B cell (primary cell): ENCODE results near the gene MROH2A. TPM values are rescaled to one million over a fixed set of nuclear protein-coding genes. Genes with fewer than 3 reads are reported as not detected.
"Not testable (repeated sequence)": the region's sequence is repeated elsewhere in the genome, so short reads cannot be mapped to it uniquely, and the experiment has no call there.

Experiments used
- ATAC-seq: fragments of 200-7000 bp; cut with Tn5 transposase; one replicate; pipeline ENCODE4 v1.10.0; 2021; ENCODE audit warnings: low read depth, mild to moderate bottlenecking, moderate number of reproducible peaks, moderate library complexity
- CTCF ChIA-PET: fragments of 350-600 bp; sonication (Branson Sonifier 250); formaldehyde crosslinking; loops from one replicate; lab custom pipeline; 2021; ENCODE audit warnings: antibody characterized with exemption, inconsistent platforms; lab: Charles Lee
- POLR2A ChIA-PET: fragments of 350-600 bp; sonication (Branson Sonifier 250); formaldehyde crosslinking; loops from one replicate; lab custom pipeline; 2021; ENCODE audit warnings: antibody characterized with exemption; lab: Charles Lee
- DNase-seq: peaks from one replicate; pipeline ENCODE4 v3.0.0; 2013
- H2AFZ ChIP-seq: 2 replicates; pipeline ENCODE4 v1.6.1; 2012; ENCODE audit warnings: mild to moderate bottlenecking, low read depth, low read length; ENCODE audit not compliant: insufficient read depth, poor library complexity, severe bottlenecking
- H3K27ac ChIP-seq, 2 donors: 1 replicate in 1 of 2; 2 replicates in 1 of 2; pipeline ENCODE4 v1.5.1; 2012 to 2013; ENCODE audit warnings: low read length in 2 of 2, mild to moderate bottlenecking in 2 of 2, moderate library complexity in 1 of 2
- H3K27me3 ChIP-seq, 4 experiments: fragments of 200-600 bp in 1 of 4; sonication (generic) in 1 of 4; replicated peaks in 1 of 4; 1 replicate in 2 of 4; 2 replicates in 2 of 4; pipeline versions ENCODE4 v1.6.1 to v1.7.0; 2013 to 2016; ENCODE audit warnings: low read length in 3 of 4, mild to moderate bottlenecking in 2 of 4, mixed read lengths in 1 of 4, moderate library complexity in 1 of 4; ENCODE audit not compliant: insufficient read depth in 4 of 4, control insufficient read depth in 3 of 4; ENCODE audit errors: control extremely low read depth in 1 of 4
- H3K36me3 ChIP-seq, 2 experiments: replicated peaks in 1 of 2; 1 replicate in 1 of 2; 2 replicates in 1 of 2; pipeline versions ENCODE4 v1.6.1 to v1.7.1; 2013; ENCODE audit warnings: low read length in 1 of 2; ENCODE audit not compliant: insufficient read depth in 2 of 2, control insufficient read depth in 1 of 2; ENCODE audit errors: control extremely low read depth in 1 of 2, extremely low read depth in 1 of 2
- H3K4me1 ChIP-seq, 2 donors: fragments of 200-600 bp in 1 of 2; sonication (generic) in 1 of 2; 1 replicate in 1 of 2; 2 replicates in 1 of 2; pipeline versions ENCODE4 v1.5.1 to v1.6.1; 2013 to 2017; ENCODE audit warnings: low read length in 2 of 2; ENCODE audit not compliant: control insufficient read depth in 2 of 2, insufficient read depth in 2 of 2
- H3K4me2 ChIP-seq: replicated peaks from 2 replicates; pipeline ENCODE3; 2012; ENCODE audit warnings: mild to moderate bottlenecking, low read depth, low read length; ENCODE audit not compliant: poor library complexity, severe bottlenecking
- H3K4me3 ChIP-seq, 5 experiments: fragments of 200-600 bp in 1 of 5; sonication (generic) in 1 of 5; 1 replicate in 3 of 5; 2 replicates in 2 of 5; pipeline versions ENCODE4 v1.5.1 to v1.7.0; 2011 to 2016; ENCODE audit warnings: low read length in 4 of 5, mild to moderate bottlenecking in 4 of 5, low read depth in 2 of 5, control low read depth in 1 of 5, moderate library complexity in 1 of 5; ENCODE audit not compliant: insufficient read depth in 1 of 5; ENCODE audit errors: control extremely low read depth in 1 of 5, extremely low read depth in 1 of 5
- H3K79me2 ChIP-seq: fragments of 200-600 bp; sonication (generic); one replicate; pipeline ENCODE4 v1.6.0; 2016; ENCODE audit warnings: low read length; ENCODE audit not compliant: control insufficient read depth, insufficient read depth
- H3K9ac ChIP-seq: fragments of 200-600 bp; sonication (generic); 2 replicates; pipeline ENCODE4 v1.6.1; 2017; ENCODE audit warnings: mild to moderate bottlenecking, low read length, moderate library complexity
- H3K9me3 ChIP-seq, 3 donors: one replicate each; pipeline versions ENCODE4 v1.6.1 to v1.7.1; 2013; ENCODE audit warnings: low read length in 2 of 3; ENCODE audit not compliant: control insufficient read depth in 2 of 3, insufficient read depth in 1 of 3; ENCODE audit errors: control extremely low read depth in 1 of 3
- H4K20me1 ChIP-seq: 2 replicates; pipeline ENCODE4 v1.6.0; 2012; ENCODE audit warnings: mild to moderate bottlenecking, low read length; ENCODE audit not compliant: insufficient read depth, control insufficient read depth, poor library complexity, severe bottlenecking
- H3K27ac Mint-ChIP-seq: one replicate; pipeline ENCODE4 v1.8.0; 2021; ENCODE audit warnings: mixed read lengths
- H3K27me3 Mint-ChIP-seq: one replicate; pipeline ENCODE4 v1.8.0; 2021; ENCODE audit warnings: mixed read lengths
- H3K4me1 Mint-ChIP-seq: one replicate; pipeline ENCODE4 v1.8.0; 2021; ENCODE audit warnings: mixed read lengths
- H3K4me3 Mint-ChIP-seq: one replicate; pipeline ENCODE4 v1.8.0; 2021; ENCODE audit warnings: mixed read lengths
- H3K9me3 Mint-ChIP-seq: one replicate; pipeline ENCODE4 v1.8.0; 2022; ENCODE audit warnings: mixed read lengths; ENCODE audit not compliant: insufficient read depth
- EZH2 ChIP-seq: IDR thresholded peaks from 2 replicates; pipeline ENCODE4 v1.6.1; 2012; ENCODE audit warnings: borderline replicate concordance, low read depth, mild to moderate bottlenecking, moderate library complexity, low read length; ENCODE audit not compliant: insufficient read depth, poor library complexity, severe bottlenecking
- WGBS: methylation state at CpG from one replicate; pipeline ENCODE4 v1.1.5; 2013; ENCODE audit warnings: missing lambda C conversion rate; ENCODE audit not compliant: insufficient coverage; 5-methylcytosine and 5-hydroxymethylcytosine counted together
- intact Hi-C: fragments of 100-400 bp; cut with micrococcal nuclease; formaldehyde crosslinking; loops from one replicate; pipeline ENCODE4 v1.10.0; 2022
- polyA plus RNA-seq: library from polyadenylated mRNA; depleted of rRNA; stranded (reverse); fragments of >200 nt; gene quantifications from 2 replicates; pipeline ENCODE4 v1.2.3, GENCODE V29; 2012
- total RNA-seq, 2 donors: library from RNA; stranded (reverse); fragments of 120-200 nt in 1 of 2; gene quantifications; 1 replicate in 1 of 2; 2 replicates in 1 of 2; pipeline versions ENCODE4 v1.2.3 to v1.2.4, GENCODE V29; 2013 to 2022
- TF ChIP-seq, protein P1 (sequence below): fragments of 200-600 bp; IDR thresholded peaks from one replicate; pipeline ENCODE4 v1.8.0; 2022; ENCODE audit warnings: antibody characterized with exemption, mild to moderate bottlenecking

MROH2A gene
- total and polyA plus RNA-seq, 2 donors (not counting 1 experiment from before 2014, with no cell fraction given), result not detected

- peaks cover 40% of the 10 kb centered on the region for H3K27me3 Mint-ChIP-seq
Measured at GRCh38 chr2:233746475-233747282, 31.5 kb upstream of the MROH2A start.

GRCh38 chr2:233747283-233747544 is 30.9 kb upstream of the MROH2A start:
- Mint-ChIP-seq H3K27ac (no peak overlapping the region), H3K4me1 (no peaks in the 10 kb centered on the region), H3K4me3 (no peak overlapping the region), H3K9me3 (peaks cover 4% of the 10 kb centered on the region), H3K27me3 (peaks cover 35% of the 10 kb centered on the region)
- intact Hi-C loops, result no loop called here
- TF ChIP-seq, protein P1, sequence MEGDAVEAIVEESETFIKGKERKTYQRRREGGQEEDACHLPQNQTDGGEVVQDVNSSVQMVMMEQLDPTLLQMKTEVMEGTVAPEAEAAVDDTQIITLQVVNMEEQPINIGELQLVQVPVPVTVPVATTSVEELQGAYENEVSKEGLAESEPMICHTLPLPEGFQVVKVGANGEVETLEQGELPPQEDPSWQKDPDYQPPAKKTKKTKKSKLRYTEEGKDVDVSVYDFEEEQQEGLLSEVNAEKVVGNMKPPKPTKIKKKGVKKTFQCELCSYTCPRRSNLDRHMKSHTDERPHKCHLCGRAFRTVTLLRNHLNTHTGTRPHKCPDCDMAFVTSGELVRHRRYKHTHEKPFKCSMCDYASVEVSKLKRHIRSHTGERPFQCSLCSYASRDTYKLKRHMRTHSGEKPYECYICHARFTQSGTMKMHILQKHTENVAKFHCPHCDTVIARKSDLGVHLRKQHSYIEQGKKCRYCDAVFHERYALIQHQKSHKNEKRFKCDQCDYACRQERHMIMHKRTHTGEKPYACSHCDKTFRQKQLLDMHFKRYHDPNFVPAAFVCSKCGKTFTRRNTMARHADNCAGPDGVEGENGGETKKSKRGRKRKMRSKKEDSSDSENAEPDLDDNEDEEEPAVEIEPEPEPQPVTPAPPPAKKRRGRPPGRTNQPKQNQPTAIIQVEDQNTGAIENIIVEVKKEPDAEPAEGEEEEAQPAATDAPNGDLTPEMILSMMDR, result no peak
- TF ChIP-seq EZH2, result no peak
- WGBS, result 92% methylated on average over 6 of the region's 6 CpGs
- H3K4me2 ChIP-seq, result no peak overlapping the region
- DNase-seq (no peak), ATAC-seq (no peak)
- H4K20me1 ChIP-seq, result no peaks in the 10 kb centered on the region
- POLR2A ChIA-PET, result no interaction called here
- H3K27me3 ChIP-seq, result peaks cover 0 to 3% (median 0%) of the 10 kb centered on the region in 4 experiments
- H3K9ac ChIP-seq, result no peak overlapping the region
- H3K4me3 ChIP-seq, result no peak overlapping the region
- H3K4me1 ChIP-seq, result no peaks in the 10 kb centered on the region
- H3K27ac ChIP-seq, result no peak overlapping the region
- H3K79me2 ChIP-seq, result no peaks in the 10 kb centered on the region
- CTCF ChIA-PET, result no interaction called here
- H3K9me3 ChIP-seq, result peaks cover 1 to 14% (median 8%) of the 10 kb centered on the region in 3 donors
- no peaks in the 10 kb centered on the region for H3K36me3 ChIP-seq
- H2AFZ ChIP-seq, result no peak overlapping the region

More at GRCh38 chr2:233746475-233747282, 31.5 kb upstream of the MROH2A start:
- Histone ChIP-seq H4K20me1 (no peaks in the 10 kb centered on the region), H2AFZ (no peak overlapping the region), H3K9ac (no peak overlapping the region), H3K9me3 (peaks cover 1 to 14% (median 8%) of the 10 kb centered on the region in 3 donors), H3K4me1 (no peaks in the 10 kb centered on the region), H3K27me3 (peaks cover 0 to 3% (median 0%) of the 10 kb centered on the region in 4 experiments), H3K27ac (no peak overlapping the region), H3K4me2 (no peak overlapping the region), H3K4me3 (no peak overlapping the region), H3K79me2 (no peaks in the 10 kb centered on the region), H3K36me3 (no peaks in the 10 kb centered on the region)
- no peak overlapping the region for H3K4me3 Mint-ChIP-seq
- ChIA-PET POLR2A (no interaction called here), CTCF (no interaction called here)
- 87% methylated on average over 7 of the region's 10 CpGs for WGBS
- no peak overlapping the region for H3K27ac Mint-ChIP-seq
- no peak for TF ChIP-seq EZH2
- TF ChIP-seq, protein P1, result no peak
- H3K4me1 Mint-ChIP-seq, result no peaks in the 10 kb centered on the region
- ATAC-seq (no peak), DNase-seq (no peak)
- peaks cover 4% of the 10 kb centered on the region for H3K9me3 Mint-ChIP-seq
- intact Hi-C loops, result no loop called here

GRCh38 chr2:233750689-233751088 is 27.4 kb upstream of the MROH2A start:
- H3K4me1 ChIP-seq, H3K4me2 ChIP-seq, H2AFZ ChIP-seq, intact Hi-C loops, H3K4me3 ChIP-seq, H3K27me3 ChIP-seq, H3K79me2 ChIP-seq, H3K27ac ChIP-seq, ATAC-seq, POLR2A ChIA-PET, H3K36me3 ChIP-seq, H3K9ac ChIP-seq, DNase-seq, H3K9me3 Mint-ChIP-seq, H3K4me1 Mint-ChIP-seq, CTCF ChIA-PET, H3K4me3 Mint-ChIP-seq, H3K27ac Mint-ChIP-seq, H4K20me1 ChIP-seq: not testable (repeated sequence)
- 100% methylated on average over 1 of the region's 2 CpGs for WGBS
- peaks cover 36% of the 10 kb centered on the region for H3K27me3 Mint-ChIP-seq
- H3K9me3 ChIP-seq, result peaks cover 1 to 16% (median 8%) of the 10 kb centered on the region in 3 donors
